Right atrium auricular region (tissue), 2 donors: ENCODE data around the gene SLC25A13. TPM values are rescaled to one million over a fixed set of nuclear protein-coding genes. Genes with fewer than 3 reads are reported as not detected.

Experiments
- DNase-seq: peaks from one replicate; pipeline ENCODE4 v3.0.0-alpha.2; 2019; ENCODE audit warnings: low spot score
- H3K27ac ChIP-seq, 2 donors: fragments of 200-600 bp; sonication (generic); 1 replicate in 1 of 2; 2 replicates in 1 of 2; pipeline ENCODE4 v1.5.1; 2016 to 2019
- H3K27me3 ChIP-seq, 2 donors: fragments of 200-600 bp; sonication (generic); one replicate each; pipeline versions ENCODE4 v1.5.1 to v1.6.0; 2017 to 2019
- H3K36me3 ChIP-seq: fragments of 200-600 bp; sonication (generic); one replicate; pipeline ENCODE4 v1.5.1; 2016
- H3K4me1 ChIP-seq, 2 donors: fragments of 200-600 bp; sonication (generic); one replicate each; pipeline versions ENCODE4 v1.5.1 to v1.6.0; 2017 to 2019
- H3K4me3 ChIP-seq, 2 donors: fragments of 200-600 bp; sonication (generic); 1 replicate in 1 of 2; 2 replicates in 1 of 2; pipeline ENCODE4 v1.5.1; 2017 to 2019; ENCODE audit warnings: mild to moderate bottlenecking in 1 of 2, moderate library complexity in 1 of 2
- H3K9me3 ChIP-seq, 2 donors: fragments of 200-600 bp; sonication (generic); one replicate each; pipeline ENCODE4 v1.5.1; 2019
- CTCF ChIP-seq, 2 donors: fragments of 200-600 bp; sonication (generic); IDR thresholded peaks; one replicate each; pipeline ENCODE4 v1.5.1; 2019; ENCODE audit warnings: antibody characterized with exemption in 2 of 2
- total RNA-seq, 2 donors: library from RNA; depleted of rRNA; stranded (reverse); fragments of >200 nt; gene quantifications; one replicate each; pipeline ENCODE4 v1.1.0, GENCODE V29; 2016

SLC25A13 gene
- total RNA-seq, 2 donors from 2014 or later: 8.1 to 11.0 TPM

GRCh38 chr7:96306385-96307125 lies 15.3 kb downstream of the SLC25A13 start:
- DNase-seq: no peak
- H3K27ac ChIP-seq: no peak overlapping the region
- H3K27me3 ChIP-seq: no peaks in the 10 kb centered on the region
- H3K36me3 ChIP-seq: no peaks in the 10 kb centered on the region
- no peak for TF ChIP-seq CTCF (IDR thresholded peaks at IDR 0.05)
- peaks cover 0 to 33% of the 10 kb centered on the region in 2 donors for H3K4me1 ChIP-seq
- no peak overlapping the region for H3K4me3 ChIP-seq
- H3K9me3 ChIP-seq: no peaks in the 10 kb centered on the region

GRCh38 chr7:96305915-96306314 lies 16.0 kb downstream of the SLC25A13 start:
- Histone ChIP-seq H3K27ac (no peak overlapping the region), H3K4me1 (peaks cover 0 to 28% of the 10 kb centered on the region in 2 donors)
- DNase-seq: no peak

GRCh38 chr7:96304573-96304972 lies 17.3 kb downstream of the SLC25A13 start:
- Histone ChIP-seq H3K27ac (no peak overlapping the region), H3K36me3 (no peaks in the 10 kb centered on the region), H3K27me3 (no peaks in the 10 kb centered on the region), H3K9me3 (no peaks in the 10 kb centered on the region), H3K4me1 (peaks cover 0 to 23% of the 10 kb centered on the region in 2 donors), H3K4me3 (no peak overlapping the region)
- TF ChIP-seq CTCF (IDR thresholded peaks at IDR 0.05): no peak
- DNase-seq: no peak

More at GRCh38 chr7:96305915-96306314, 16.0 kb downstream of the SLC25A13 start:
- Histone ChIP-seq H3K27me3 (no peaks in the 10 kb centered on the region), H3K36me3 (no peaks in the 10 kb centered on the region), H3K4me3 (no peak overlapping the region), H3K9me3 (no peaks in the 10 kb centered on the region)
- no peak for TF ChIP-seq CTCF (IDR thresholded peaks at IDR 0.05)

GRCh38 chr7:96303686-96304443 lies 18.0 kb downstream of the SLC25A13 start:
- Histone ChIP-seq H3K4me3 (no peak overlapping the region), H3K36me3 (no peaks in the 10 kb centered on the region), H3K9me3 (no peaks in the 10 kb centered on the region), H3K27me3 (no peaks in the 10 kb centered on the region), H3K27ac (no peak overlapping the region), H3K4me1 (peaks cover 0 to 25% of the 10 kb centered on the region in 2 donors)
- no peak for DNase-seq
- no peak for TF ChIP-seq CTCF (IDR thresholded peaks at IDR 0.05)

GRCh38 chr7:96303105-96303685 lies 18.7 kb downstream of the SLC25A13 start:
- Histone ChIP-seq H3K27ac (no peak overlapping the region), H3K36me3 (no peaks in the 10 kb centered on the region), H3K27me3 (no peaks in the 10 kb centered on the region), H3K4me3 (no peak overlapping the region), H3K4me1 (peaks cover 0 to 26% of the 10 kb centered on the region in 2 donors), H3K9me3 (no peaks in the 10 kb centered on the region)
- no peak for DNase-seq
- TF ChIP-seq CTCF (IDR thresholded peaks at IDR 0.05): no peak
